ENCODE data around the gene STARD8. TPM values are rescaled to one million over a fixed set of nuclear protein-coding genes. Genes with fewer than 3 reads are reported as not detected.
"Not testable (repeated sequence)": the region's sequence is repeated elsewhere in the genome, so short reads cannot be mapped to it uniquely, and the experiment has no call there.

The STARD8 gene
- total RNA-seq, 4 donors from 2014 or later: 0.70 to 5.0 (median 4.1) TPM

DNA sequence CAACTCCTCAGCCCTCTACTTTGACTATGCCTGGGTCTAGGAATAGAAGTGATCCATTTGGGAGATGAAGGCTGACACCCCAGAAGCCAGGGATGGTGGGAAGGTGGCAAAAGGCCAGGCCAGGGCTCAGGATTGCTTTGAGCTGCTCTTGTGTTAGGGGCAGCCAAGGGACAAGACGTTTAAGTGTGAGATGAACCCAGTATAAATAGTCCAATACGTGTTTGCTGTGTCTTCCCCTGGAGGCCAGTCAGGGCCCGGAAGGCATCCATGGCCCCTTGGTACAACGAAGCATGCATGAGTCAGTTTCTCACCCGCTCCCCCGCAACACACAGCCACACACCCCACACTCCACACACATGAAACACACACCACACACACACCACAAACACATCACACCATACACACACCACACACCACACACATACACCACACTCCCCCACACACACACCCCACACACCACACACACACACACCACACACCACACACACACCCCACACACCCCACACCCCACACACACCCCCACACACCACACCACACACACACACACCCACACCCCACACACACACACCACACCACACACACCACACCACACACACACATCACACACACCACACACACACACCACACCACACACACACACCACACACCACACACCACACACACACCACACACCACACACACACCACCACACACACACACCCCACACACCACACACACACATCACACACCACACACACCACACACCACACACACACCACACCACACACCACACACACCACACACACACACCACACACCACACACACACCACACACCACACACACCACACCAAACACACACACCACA is 5.1 kb downstream of the STARD8 start:
- no peak for TF ChIP-seq POLR2A (IDR thresholded peaks at IDR 0.05)
- TF ChIP-seq, protein P1, sequence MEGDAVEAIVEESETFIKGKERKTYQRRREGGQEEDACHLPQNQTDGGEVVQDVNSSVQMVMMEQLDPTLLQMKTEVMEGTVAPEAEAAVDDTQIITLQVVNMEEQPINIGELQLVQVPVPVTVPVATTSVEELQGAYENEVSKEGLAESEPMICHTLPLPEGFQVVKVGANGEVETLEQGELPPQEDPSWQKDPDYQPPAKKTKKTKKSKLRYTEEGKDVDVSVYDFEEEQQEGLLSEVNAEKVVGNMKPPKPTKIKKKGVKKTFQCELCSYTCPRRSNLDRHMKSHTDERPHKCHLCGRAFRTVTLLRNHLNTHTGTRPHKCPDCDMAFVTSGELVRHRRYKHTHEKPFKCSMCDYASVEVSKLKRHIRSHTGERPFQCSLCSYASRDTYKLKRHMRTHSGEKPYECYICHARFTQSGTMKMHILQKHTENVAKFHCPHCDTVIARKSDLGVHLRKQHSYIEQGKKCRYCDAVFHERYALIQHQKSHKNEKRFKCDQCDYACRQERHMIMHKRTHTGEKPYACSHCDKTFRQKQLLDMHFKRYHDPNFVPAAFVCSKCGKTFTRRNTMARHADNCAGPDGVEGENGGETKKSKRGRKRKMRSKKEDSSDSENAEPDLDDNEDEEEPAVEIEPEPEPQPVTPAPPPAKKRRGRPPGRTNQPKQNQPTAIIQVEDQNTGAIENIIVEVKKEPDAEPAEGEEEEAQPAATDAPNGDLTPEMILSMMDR (IDR thresholded peaks at IDR 0.05): no peak
- H3K9me3 ChIP-seq: no peaks in the 10 kb centered on the region

DNA sequence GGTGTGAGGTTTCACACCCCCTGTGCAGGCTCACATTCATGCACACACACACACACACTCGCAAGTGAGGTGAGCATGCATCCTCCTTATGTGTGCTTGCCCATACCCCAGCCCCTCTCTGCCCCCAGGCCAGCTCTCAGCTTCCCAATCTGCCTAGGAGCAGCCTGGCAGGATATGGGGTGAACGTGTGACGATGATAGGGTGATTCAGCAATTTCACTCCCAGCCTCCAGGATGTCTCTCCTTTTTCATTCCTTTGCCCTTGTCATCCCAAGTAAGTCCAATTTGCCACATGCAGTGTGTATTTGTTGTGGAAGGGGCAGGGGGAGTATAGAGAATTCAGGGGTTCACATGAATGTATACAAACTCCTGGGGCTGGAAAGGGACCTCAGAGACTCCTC is 7.2 kb downstream of the STARD8 start:
- Histone ChIP-seq H3K27me3 (no peaks in the 10 kb centered on the region), H3K9me3 (no peaks in the 10 kb centered on the region), H3K4me3 (no peak overlapping the region), H3K36me3 (no peaks in the 10 kb centered on the region), H3K27ac (no peak overlapping the region), H3K4me1 (no peaks in the 10 kb centered on the region)
- DNase-seq: no peak
- TF ChIP-seq, protein P1 (IDR thresholded peaks at IDR 0.05): no peak
- no peak for TF ChIP-seq POLR2A (IDR thresholded peaks at IDR 0.05)

More for the DNA sequence above, 5.1 kb downstream of the STARD8 start:
- no peak overlapping the region for H3K4me3 ChIP-seq
- H3K36me3 ChIP-seq: no peaks in the 10 kb centered on the region
- no peak overlapping the region for H3K27ac ChIP-seq
- no peaks in the 10 kb centered on the region for H3K4me1 ChIP-seq
- DNase-seq: no peak
- H3K27me3 ChIP-seq: no peaks in the 10 kb centered on the region

DNA sequence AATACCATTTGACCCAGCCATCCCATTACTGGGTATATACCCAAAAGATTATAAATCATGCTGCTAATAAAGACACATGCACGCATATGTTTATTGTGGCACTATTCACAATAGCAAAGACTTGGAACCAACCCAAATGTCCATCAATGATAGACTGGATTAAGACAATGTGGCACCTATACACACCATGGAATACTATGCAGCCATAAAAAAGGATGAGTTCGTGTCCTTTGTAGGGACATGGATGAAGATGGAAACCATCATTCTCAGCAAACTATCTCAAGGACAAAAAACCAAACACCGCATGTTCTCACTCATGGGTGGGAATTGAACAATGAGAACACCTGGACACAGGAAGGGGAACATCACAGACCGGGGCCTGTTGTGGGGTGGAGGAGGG is 9.0 kb downstream of the STARD8 start:
- H3K4me1 ChIP-seq, H3K36me3 ChIP-seq: not testable (repeated sequence)

DNA sequence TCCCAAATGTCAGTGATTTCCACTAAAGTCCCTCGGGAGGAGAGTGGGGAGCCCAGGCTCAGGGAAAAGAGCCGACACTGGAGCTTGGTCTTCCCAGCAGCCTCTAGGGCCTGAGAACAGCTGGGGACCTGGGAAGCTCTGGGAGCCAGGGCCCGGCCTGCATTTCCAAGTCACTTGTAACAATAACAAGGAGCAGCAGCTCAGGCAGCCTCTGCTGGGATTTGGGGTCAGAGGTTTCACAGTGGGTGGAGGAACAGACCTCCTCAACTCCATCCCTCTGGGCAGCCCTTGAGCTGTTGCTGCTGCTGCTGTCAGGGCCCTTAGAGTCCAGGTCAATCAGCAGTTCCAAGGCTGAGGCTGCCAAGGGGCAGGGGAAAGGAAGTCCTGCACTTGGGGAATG is 11.1 kb downstream of the STARD8 start:
- TF ChIP-seq POLR2A (IDR thresholded peaks at IDR 0.05): no peak
- TF ChIP-seq, protein P1 (IDR thresholded peaks at IDR 0.05): no peak
- no peaks in the 10 kb centered on the region for H3K36me3 ChIP-seq
- no peaks in the 10 kb centered on the region for H3K27me3 ChIP-seq
- H3K27ac ChIP-seq: no peak overlapping the region
- H3K9me3 ChIP-seq: no peaks in the 10 kb centered on the region
- DNase-seq: no peak
- H3K4me1 ChIP-seq: no peaks in the 10 kb centered on the region
- H3K4me3 ChIP-seq: no peak overlapping the region

More for the DNA sequence above, 9.0 kb downstream of the STARD8 start:
- H3K27me3 ChIP-seq, H3K4me3 ChIP-seq, H3K27ac ChIP-seq, H3K9me3 ChIP-seq, DNase-seq: not testable (repeated sequence)

DNA sequence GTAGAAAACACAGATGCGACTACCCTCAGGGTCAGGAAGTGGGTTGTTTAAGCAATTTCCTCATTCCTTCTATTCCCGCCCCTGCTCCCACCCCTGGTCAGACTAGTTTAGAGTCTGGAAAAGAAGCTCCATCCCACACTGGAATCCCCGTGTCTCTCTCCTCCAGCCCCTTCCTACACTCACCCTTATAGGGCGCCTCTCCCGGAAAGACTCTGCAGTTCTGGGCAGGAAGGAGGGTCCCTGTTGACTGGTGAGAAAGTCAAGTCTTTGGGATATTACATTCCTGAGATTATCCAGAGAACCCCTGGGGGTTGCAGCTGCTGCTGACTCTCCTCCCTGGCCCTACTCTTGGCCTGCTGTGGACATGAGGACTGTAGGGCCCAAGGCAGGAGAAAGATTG is 11.9 kb downstream of the STARD8 start:
- TF ChIP-seq, protein P1 (IDR thresholded peaks at IDR 0.05): no peak
- no peak for TF ChIP-seq POLR2A (IDR thresholded peaks at IDR 0.05)
- H3K36me3 ChIP-seq: no peaks in the 10 kb centered on the region
- H3K27ac ChIP-seq: no peak overlapping the region
- no peaks in the 10 kb centered on the region for H3K4me1 ChIP-seq
- no peaks in the 10 kb centered on the region for H3K27me3 ChIP-seq
- no peak for DNase-seq
- no peaks in the 10 kb centered on the region for H3K9me3 ChIP-seq
- H3K4me3 ChIP-seq: no peak overlapping the region

- TF ChIP-seq, protein P1 (IDR thresholded peaks at IDR 0.05): no peak
- TF ChIP-seq POLR2A (IDR thresholded peaks at IDR 0.05): no peak
- no peak for DNase-seq
- Histone ChIP-seq H3K36me3 (no peaks in the 10 kb centered on the region), H3K27ac (no peak overlapping the region), H3K4me1 (no peaks in the 10 kb centered on the region), H3K9me3 (no peaks in the 10 kb centered on the region), H3K4me3 (no peak overlapping the region), H3K27me3 (no peaks in the 10 kb centered on the region)
Measured at GRCh38 chrX:68659786-68660185, 12.3 kb downstream of the STARD8 start.

All from Peyer's patch (tissue), 4 donors.